HG03139 (cell line): ENCODE measurements around the gene SQOR.

Source experiments
- ATAC-seq: cut with Tn5 transposase; IDR thresholded peaks from one replicate; pipeline ENCODE4 v1.9.1; 2021; ENCODE audit not compliant: unreplicated experiment

The SQOR gene

DNA sequence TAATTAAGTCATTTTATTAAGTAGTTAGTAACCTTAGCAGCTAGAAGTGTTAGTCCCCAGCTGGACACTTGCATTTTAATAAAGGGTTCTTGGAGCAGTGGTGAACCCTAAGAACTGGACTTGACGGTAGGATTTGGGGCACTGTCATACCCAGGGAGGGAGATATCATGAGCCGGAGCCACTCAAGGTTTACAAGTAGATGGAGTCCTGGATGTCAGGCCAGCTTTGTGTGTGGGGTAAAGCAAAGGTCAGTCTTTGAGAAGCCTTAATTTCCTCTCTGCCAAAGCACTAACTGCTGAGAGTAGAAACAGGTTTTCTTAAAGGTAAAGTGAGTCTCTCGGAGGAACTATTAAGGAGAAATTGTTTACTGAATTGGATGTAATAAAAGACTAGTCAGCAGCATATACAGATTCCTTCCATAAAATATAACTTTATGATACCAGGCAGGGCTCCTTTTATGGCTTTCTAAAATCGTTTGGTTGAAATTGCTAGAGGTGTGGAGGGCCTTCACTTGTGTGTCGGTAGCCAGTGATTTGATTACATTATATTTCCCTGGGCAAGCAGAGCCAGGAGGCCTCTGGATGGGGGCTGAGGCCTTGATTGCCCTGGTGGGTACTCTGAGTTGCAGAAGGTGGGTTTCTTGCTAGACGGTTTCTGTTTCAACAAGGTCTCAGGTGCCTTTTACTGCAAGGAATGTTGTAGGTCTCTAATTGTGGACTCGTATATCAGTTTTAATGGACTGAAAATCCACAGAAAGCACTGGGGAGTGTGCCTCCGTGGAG, 23.1 kb downstream of the SQOR start:
- ATAC-seq, result no peak

DNA sequence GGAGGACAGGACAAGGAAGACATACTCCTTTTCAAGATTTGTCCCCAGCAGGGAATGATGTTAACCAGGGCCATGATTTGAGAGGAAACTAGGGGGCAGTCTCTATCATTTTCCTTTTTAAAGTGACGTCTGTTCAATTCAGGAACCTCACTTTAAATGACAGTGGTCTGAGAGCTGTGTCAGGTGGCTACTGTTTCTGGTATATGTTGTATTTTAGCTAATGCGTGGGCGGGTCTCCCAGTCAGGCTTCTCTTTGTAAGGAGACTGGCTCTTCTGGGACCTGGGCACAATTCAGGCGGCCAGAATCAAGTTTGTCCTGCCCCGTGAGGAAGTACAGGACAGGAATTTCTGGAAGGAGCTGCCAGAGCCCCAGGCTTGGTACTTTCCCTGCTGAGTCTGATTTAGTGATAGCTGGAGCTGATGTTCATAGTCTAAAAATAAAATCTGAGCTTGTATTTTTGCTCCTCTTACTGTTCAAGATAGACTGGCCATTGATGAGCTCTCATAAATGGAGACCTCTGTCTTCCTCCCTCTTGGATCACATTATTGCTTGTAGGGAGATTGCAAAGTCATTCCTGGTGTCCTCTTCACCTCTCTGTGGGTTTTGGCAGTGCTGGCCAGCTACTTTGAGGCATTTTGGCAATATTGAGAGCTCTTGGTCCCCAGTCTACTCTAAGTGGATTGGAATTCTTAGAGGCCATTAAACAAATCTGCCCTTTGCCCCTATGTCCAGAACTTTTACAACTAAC, 25.6 kb downstream of the SQOR start:
- no peak for ATAC-seq

DNA sequence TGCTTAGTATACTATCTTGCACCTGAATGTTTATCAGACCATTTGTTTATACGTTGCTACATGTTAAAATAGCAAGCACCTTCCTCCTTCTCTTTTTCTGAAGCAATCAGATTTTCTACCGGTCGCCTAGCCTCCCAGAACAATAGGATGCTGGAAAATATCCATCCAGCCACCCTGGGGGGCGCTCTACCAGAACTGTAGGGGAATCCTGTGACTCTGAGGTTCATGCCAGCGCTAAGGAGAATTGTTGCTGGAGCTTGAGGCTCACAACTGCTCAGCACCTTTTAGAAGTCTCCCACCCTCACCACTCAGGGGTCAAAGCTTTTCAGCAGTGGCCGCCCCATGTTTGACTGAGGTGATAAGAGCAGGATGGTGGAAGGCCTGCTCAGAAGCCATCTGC, 27.5 kb downstream of the SQOR start:
- ATAC-seq, result no peak

DNA sequence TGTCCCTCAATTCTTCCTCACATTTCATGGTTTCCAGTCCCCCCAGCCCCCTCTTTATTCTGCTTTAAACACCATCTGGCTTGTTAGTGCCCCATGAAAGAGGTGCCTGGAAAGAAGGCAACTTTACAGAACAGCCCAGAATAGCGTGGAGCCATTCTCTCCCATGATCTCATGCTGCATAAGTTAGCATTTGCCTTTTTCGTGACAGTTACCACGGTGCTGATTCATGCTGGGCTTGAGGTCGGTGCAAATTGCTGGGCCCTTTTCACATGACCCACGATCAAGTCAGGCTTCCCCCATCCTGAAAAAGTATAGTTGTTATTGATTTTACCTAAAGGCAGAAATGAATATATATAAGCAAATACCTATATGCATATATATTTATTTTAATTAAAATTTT, 29.6 kb downstream of the SQOR start:
- no peak for ATAC-seq

DNA sequence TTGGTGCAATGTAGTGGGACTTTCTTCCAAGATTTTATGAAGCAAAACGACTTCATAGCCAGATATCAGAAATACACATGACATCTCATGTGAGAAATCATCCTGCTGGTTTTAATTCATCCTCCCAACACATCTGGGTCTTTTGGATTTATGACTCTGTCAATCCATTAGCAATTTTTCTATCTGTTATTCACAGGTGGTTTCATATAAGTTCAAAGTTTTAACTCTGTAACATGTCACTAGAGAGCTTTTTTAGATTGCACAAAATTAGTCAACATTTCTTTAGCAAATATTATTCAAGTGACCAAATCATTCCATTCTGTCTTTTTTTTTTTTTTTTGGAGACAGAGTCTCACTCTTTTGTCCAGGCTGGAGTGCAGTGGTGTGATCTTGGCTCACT, 30.4 kb downstream of the SQOR start:
- ATAC-seq, result no peak

DNA sequence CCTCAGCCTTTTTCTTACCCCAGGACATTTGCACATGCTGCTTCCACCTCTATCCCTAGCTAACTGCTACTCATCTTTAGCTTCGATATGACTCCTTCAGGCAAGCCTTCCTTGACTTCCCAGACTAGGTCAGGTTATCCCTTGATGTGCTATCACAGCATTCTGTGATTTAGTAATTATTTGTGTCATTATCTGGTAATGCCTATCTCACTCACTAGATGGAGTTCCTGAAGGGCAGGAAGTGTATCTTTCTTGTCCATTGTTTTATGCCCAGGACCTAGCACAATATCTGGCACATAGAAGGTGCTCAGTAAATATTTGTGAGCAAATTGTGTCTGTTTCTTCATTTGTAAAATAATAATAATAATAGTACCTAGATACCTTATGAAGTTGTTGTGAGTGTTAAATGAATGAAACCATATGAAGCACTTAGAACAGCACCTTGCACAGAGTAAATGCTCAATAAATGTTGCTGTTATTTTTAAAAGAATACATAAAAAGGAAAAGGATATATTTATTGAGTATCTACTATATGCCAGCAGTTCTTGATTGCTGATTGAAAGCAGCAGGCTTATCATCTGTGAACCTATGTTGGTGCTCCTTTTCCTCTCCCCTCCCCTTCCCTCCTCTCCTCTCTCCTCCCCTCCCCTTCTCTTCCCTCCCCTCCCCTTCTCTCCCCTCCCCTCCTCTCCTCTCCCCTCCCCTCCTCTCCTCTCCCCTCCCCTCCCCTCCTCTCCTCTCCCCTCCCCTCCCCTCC, 31.5 kb downstream of the SQOR start:
- no peak for ATAC-seq

DNA sequence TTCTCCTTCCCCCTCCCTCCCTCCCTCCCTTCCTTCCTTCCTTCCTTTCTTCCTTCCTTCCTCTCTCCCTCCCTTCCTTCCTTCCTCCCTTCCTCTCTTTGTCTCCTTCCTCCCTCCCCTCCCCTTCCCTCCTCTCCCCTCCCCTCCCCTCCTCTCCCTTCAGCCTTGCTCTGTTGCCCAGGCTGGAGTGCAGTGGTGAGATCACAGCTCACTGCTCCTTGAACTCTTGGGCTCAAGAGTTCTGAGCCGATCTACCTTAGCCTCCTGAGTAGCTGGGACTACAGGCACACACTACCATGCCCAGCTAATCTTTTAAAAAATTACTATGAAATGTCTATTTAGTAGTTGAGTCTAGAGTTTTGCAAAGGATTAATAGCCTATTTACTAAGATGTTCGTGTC, 32.2 kb downstream of the SQOR start:
- no peak for ATAC-seq

DNA sequence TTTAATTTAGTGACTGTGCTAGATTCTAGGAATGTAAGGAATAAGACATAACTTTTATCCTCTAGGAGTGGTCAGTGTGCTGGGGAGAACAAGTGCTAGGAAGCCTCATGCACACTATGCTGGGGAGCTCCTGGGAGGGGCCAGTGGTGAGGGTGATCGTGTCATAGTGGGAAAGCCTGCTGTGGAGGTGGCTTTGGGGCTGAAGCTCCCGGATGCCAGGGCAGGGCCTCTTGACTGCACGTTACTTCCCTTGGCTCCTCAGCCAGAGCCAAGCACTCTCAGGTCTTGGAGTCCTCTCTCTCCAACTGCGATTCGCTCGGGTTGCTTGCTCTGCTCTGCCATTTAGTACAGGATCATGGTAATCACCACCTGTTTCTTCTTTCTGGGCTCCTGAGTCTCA, 33.6 kb downstream of the SQOR start:
- no peak for ATAC-seq

DNA sequence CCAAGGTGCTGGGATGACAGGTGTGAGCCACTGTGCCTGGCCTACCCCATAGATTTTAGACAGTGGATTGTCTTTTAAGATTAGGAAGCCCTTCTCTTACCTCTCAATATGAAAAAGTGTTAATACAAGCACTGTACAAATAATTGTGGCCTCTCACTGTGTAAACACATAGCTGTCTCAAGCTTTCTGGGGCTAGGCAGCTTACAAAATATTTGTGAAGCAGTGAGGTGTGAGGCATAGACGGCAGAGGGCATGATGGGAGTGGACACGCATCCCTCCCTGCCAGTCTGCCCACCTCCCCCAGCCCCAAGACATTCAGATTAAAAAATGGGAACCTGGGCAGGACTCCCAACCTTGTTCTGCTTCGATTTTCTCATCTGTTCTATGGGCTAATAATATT, 34.6 kb downstream of the SQOR start:
- no peak for ATAC-seq

DNA sequence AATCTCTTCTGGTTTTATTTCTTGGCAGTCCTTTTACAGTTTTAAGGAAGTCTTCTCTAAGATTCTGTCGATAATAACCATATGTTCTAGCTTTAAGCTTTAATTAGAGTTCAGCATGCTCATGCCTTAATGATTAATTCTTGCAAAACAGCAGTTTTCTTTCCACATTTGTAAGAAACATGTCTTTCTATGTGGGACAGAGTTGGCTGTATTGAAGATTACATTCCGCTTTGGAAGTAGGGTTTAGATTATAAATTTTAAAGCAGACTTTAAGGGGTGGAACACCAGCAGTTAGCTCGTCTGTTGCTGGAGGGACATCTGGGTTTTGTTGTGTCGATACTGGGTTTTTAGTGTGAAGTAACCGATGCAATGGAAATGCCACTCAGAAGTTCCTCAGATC, 35.3 kb downstream of the SQOR start:
- no peak for ATAC-seq

DNA sequence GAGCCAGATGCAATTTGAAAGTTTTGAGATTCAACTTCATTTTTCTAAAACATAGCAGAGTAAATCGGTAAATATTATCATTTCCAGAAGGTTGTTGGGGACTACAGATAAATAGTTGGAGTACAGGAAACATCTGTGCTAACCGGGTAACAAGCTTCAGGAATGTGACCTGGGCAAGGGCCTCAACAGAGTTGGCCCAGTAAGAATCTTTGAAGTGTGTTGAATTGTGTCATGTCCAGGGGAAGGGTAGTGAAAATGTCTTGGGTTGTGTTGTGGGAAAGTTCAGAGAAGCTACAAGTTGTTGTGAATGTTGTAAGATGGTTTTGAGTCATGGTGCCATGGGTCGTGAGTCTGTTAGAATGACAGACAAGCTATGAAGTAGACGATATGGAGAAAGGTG, 35.7 kb downstream of the SQOR start:
- no peak for ATAC-seq

DNA sequence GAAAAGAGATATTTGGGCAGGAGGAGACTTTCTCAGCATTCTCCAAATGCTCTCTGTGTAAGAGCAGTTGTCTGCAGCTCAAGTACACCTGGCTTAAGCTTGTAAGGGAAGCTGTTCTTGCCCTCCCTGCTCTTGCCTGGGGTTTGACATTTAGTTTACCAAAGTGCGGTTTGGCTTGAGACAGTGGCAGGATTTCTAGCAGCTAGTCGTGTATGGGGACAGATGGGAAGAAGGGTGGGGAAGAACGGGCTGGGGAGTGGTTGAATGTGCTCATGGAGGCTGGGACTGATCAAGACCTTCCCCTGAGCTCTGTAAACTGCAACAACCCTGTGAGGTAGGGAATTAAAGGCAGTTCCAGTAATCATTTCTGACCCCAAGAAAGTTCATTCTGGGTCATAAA, 39.8 kb downstream of the SQOR start:
- no peak for ATAC-seq

DNA sequence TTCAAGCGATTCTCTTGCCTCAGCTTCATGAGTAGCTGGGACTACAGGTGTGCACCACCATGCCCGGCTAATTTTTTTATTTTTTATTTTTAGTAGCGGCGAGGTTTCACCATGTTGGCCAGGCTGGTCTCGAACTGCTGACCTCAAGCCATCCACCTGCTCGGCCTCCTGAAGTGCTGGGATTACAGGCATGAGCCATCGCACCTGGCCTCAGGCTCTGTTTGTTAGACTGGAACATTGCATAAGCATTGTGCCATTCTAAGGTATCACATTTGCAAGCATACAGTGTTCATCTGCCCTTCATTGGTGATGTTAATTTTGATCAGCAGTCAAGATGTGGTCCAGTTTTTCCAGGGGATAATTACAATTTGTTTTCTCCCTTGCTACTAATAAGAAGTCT, 43.0 kb downstream of the SQOR start:
- ATAC-seq, result no peak

DNA sequence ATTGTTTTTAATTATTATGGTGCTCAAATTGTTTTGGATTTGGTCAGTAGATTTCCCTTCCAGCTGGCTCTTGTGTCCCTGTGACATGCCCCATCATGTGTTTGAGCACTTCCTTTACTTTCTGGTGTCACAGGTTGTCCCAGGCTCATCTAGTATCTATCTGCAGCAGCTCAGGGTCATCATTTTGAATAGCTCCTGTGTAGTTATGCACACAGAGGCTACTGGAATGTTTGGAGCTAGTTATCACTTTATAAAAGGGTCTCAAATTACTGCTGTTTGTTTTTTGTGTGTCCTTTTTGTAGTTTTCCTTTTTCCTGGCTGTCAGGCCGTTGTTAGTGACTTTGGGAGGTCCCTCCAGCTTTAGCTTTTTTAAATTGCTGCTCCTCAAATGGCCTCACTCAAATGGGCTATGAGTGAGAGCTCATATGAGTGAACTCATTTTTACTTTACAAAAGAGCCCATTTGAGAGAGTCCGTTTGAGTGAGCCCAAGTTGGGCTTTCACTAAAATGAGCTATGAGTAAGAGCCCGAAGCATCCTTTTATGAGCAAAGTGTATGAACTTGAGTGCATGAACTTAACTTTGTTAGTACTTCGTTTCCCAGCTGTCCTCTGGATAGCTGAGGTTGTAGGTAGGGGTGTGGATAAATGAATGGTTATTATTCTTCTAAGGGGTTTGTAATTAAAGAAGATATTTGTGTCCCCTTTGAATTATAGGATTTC, 43.8 kb downstream of the SQOR start:
- ATAC-seq, result no peak

DNA sequence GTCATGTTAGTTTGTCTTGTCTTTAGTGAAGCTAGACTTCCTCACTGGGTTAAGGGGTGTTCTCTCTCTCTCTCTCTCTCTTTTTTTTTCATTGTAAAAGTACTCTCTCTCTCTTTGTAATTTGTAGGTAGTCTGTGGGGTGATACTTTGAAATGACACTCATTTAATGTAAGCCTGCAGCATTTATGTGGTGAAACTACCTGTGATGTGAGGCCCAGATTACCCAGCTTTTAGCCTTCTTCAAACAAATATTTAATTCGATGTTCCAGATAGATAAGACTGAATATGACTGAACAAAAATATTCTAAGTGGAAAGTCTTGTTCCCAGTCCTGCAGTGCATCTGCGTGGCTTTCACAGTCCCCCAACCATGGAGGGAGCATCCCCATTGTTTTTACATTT, 49.7 kb downstream of the SQOR start:
- ATAC-seq, result no peak

DNA sequence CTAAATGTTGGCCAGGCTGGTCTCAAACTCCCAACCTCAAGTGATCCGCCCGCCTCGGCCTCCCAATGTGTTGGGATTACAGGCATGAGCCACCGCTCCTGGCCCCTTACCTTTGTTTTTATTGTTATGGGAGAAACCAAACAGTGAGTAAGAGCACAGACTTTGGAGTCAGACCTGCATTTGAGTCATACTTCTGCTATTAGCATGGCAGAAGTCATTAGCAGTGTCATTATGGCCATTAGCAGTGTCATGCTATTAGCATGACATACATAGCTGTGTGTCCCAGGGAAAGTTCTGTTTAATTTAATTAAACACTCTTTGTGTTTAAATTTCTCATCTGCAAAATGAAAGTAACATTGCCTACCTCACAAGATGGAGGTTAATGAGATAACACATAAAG, 54.8 kb downstream of the SQOR start:
- ATAC-seq, result no peak

DNA sequence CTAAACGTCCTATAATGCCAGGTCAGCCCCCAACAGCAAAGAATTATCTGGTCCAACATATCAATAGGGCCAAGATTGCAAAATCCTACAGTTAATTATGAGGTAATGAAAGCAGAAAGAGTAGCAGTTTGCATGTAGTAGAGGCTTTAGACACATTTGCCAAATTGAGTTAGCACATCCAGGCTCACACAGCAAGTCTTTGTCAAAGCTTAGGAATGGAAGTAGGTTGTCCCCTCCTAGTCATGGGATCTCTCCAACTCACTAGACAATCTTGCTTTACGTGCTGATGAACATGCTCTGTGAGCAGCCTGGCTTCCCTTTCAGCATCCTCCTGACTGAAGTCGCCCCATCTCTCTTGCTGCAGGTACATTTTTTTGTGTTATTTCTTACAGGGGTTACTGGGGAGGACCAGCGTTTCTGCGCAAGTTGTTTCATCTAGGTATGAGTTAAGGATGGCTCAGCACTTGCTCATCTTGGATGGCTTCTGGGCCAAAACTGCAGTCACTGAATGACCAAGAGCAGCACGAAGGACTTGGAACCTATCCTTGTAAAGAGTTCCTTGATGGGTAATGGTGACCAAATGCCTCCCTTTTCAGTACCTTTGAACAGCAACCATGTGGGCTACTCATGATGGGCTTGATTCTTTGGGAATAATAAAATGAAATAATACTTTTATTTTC, 55.9 kb downstream of the SQOR start:
- no peak for ATAC-seq

DNA sequence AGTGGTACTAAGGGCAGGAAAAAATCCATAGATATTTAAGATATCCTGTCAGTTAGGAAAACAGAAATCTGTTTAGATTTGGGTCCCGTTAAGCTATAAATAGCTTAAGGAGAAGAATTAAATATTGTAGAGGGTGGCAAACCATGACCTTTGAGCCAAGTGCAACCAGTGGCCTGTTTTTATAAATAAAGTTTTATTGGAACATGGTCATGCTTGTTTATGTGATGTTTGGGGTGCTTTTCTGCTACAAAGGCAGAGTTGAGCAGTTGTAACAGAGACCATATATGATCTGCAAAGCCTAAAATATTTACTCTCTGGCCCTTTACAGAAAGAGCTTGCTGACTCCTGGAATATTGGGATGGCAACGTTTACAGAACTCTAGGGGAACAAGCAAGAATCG, 66.3 kb downstream of the SQOR start:
- no peak for ATAC-seq

DNA sequence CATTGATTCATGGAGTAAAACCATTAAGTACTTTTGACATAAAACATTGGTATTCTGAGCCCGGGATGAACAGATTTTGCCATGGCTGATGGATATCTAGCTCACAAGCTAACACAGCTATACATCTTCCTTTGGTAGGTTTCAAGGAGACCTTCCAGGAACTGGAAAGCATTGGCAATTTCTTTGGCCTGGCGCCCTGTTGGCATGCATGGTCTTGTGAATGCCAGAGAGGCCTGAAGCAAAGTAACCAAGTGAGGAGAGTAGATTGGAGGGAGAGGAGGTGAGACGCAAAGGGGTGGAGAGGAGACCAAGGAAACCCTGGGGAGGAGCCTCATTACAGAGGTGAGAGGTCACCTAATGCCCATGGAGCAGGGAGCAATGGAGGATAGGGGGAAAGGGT, 67.2 kb downstream of the SQOR start:
- ATAC-seq, result no peak

DNA sequence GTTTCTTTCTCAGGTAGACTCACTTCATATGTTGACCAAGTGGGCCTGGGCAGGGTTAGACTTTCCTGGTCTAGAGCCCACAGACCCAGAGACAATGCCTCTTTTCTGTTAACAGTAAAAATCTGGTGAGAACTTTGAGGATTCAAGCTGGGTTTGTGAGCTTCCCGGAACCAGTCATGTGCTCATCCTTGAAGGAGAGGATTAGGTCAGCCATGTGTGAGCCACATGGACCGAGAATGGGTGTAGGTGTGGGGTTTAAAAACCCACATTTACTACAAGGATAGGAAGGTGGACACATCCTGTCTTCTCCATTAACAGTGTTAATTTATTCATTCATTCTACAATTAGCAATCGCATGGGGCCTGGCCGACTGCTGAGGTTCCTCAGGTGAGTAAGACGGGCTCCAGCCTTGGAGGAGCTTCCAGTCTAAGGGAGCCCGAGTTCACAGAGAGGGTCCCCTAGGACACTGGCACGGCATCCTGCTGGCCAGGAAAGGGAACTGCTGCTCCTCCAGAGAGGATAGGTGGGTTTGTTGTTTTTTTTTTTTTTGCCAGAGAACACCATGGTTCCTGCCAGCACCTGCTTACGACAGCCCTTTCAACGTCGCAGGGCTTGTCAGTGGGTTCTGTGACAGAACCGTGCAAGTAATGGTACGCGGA, 69.0 kb downstream of the SQOR start:
- no peak for ATAC-seq
